Esophagus (tissue), 2 donors: ENCODE measurements around the gene CASTOR1. TPM values are rescaled to one million over a fixed set of nuclear protein-coding genes. Genes with fewer than 3 reads are reported as not detected.

Experiments used
- H3K27ac ChIP-seq, 2 donors: one replicate each; pipeline ENCODE4 v1.5.1; 2013; ENCODE audit warnings: low read depth in 2 of 2, mild to moderate bottlenecking in 2 of 2, inconsistent platforms in 1 of 2, low read length in 1 of 2, moderate library complexity in 1 of 2
- H3K27me3 ChIP-seq, 2 donors: one replicate each; pipeline ENCODE4 v1.6.1; 2013; ENCODE audit warnings: low read length in 2 of 2, control low read depth in 1 of 2, mild to moderate bottlenecking in 1 of 2; ENCODE audit not compliant: insufficient read depth in 2 of 2, control insufficient read depth in 1 of 2
- H3K36me3 ChIP-seq, 2 donors: one replicate each; pipeline ENCODE4 v1.6.1; 2013; ENCODE audit warnings: low read length in 1 of 2; ENCODE audit not compliant: control insufficient read depth in 2 of 2, insufficient read depth in 2 of 2
- H3K4me1 ChIP-seq, 2 donors: one replicate each; pipeline ENCODE4 v1.6.1; 2013; ENCODE audit warnings: low read length in 1 of 2; ENCODE audit not compliant: control insufficient read depth in 2 of 2, insufficient read depth in 2 of 2
- H3K4me3 ChIP-seq, 2 donors: one replicate each; pipeline ENCODE4 v1.5.1; 2013; ENCODE audit warnings: low read length in 2 of 2, mild to moderate bottlenecking in 2 of 2, low read depth in 1 of 2, moderate library complexity in 1 of 2
- H3K9me3 ChIP-seq, 2 donors: one replicate each; pipeline ENCODE4 v1.6.1; 2013; ENCODE audit warnings: mild to moderate bottlenecking in 2 of 2, low read depth in 1 of 2, low read length in 1 of 2, moderate library complexity in 1 of 2; ENCODE audit not compliant: control insufficient read depth in 2 of 2, insufficient read depth in 1 of 2
- WGBS, 2 donors: extraction: QIAGEN DNeasy Blood & Tissue Kit; methylation state at CpG; one replicate each; pipeline ENCODE4 v1.1.7; 2013; 5-methylcytosine and 5-hydroxymethylcytosine counted together
- polyA plus RNA-seq, 2 donors: library from polyadenylated mRNA; stranded (reverse); fragments of 200-250 nt; gene quantifications; one replicate each; pipeline ENCODE4 v1.2.3, GENCODE V29; 2013
- donor health status: healthy with polysubstance abuse.
- donor health status: Bipolar disorder and iron deficiency.

CASTOR1 gene
- polyA plus RNA-seq, 2 donors = 29.7 to 39.3 TPM

- Histone ChIP-seq H3K36me3 (no peaks in the 10 kb centered on the region), H3K4me1 (peaks cover 0 to 5% of the 10 kb centered on the region in 2 donors), H3K9me3 (no peaks in the 10 kb centered on the region), H3K4me3 (no peak overlapping the region), H3K27me3 (no peaks in the 10 kb centered on the region), H3K27ac (no peak overlapping the region)
- 79 to 83% methylated on average over 16 of the region's 16 CpGs for WGBS, 2 donors
Measured at GRCh38 chr22:30270832-30271231, 18.5 kb downstream of the CASTOR1 start.

DNA sequence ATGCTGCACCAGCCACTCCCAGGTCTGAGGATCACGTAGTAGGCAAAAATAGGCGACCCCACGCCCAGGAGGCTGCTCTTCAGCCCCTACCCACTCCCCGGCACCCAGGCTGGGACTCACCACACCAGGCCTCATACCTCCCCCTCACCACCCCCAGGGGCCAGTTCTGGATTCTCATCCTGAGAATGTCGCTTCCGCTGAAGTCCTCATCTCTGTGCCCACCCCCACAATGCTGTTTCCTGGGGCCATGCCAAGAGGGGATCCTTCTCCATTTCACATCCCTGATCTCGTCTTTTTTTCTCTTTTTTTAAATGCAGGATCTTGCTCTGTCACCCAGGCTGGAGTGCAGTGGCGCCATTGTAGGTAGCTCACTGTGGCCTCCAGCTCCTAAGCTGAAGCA, 21.0 kb downstream of the CASTOR1 start:
- Histone ChIP-seq H3K27me3 (no peaks in the 10 kb centered on the region), H3K9me3 (no peaks in the 10 kb centered on the region), H3K36me3 (no peaks in the 10 kb centered on the region), H3K4me3 (no peak overlapping the region), H3K4me1 (peaks cover 0 to 1% of the 10 kb centered on the region in 2 donors), H3K27ac (no peak overlapping the region)
- WGBS, 2 donors = 88 to 90% methylated on average over 8 of the region's 8 CpGs

DNA sequence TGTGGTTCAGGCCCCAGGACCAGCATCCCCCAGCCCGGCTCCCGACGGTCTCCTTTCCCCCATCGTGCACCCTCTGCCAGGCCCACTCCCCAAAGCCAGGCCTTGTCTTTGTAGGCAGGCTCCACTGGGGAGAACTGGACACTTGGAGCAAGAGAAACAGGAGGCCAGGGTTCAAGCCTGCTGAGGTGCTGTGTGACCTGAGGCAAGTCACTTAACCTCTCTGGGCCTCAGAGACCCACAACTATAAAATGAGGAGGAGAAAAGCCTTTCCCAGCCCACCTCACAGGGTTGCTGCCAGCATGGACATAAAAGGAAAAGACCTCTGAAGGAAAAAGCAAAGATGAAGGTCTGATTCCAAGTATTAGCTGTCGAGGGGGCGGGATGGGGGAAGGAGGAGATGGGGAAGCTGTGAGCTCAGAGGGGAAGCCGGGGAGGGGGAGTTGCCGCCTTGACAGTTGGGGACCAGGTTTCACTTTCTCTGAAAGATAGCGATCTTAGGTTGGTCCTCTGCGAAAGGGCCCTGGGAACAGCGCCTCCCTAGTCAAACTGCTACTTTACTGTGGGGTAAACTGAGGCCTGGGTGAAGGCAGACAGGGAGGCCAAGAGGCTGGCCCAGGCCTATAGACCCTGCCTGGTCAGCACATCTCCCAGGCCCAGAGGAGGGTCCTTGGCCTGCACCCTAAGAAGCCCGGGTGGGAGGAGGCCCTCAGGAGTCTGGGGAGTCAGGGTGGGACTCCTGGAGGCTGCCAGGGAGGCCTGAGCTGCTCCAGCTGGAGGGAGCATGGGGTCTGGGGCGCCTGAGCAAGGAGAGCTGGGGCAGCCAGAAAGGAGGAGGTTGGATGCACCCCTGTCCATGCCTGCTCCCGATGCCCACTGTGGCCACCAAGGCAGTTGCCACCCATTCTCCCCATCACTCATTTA, 21.7 kb downstream of the CASTOR1 start:
- WGBS, 2 donors = 73 to 77% methylated on average over 14 of the region's 14 CpGs
- H3K4me3 ChIP-seq = no peak overlapping the region

GRCh38 chr22:30266445-30267381, 22.6 kb downstream of the CASTOR1 start, which contains the start of gene OSM:
OSM (minus strand) TSS chr22:30266851; CDS start chr22:30266799, 52 bp downstream.
- Histone ChIP-seq H3K4me3 (peak within 1 kb of the TSS in 1 of 2 donors; percentile 18), H3K27ac (peak within 1 kb of the TSS; percentile 11 to 19), H3K27me3 (no peaks in the 10 kb centered on the region), H3K36me3 (no peaks in the 10 kb centered on the region), H3K4me1 (peaks cover 0 to 11% of the 10 kb centered on the region in 2 donors), H3K9me3 (no peaks in the 10 kb centered on the region)
- 58 to 63% methylated on average over 35 of the region's 35 CpGs for WGBS, 2 donors

More for the DNA sequence above, 21.7 kb downstream of the CASTOR1 start:
- Histone ChIP-seq H3K27me3 (no peaks in the 10 kb centered on the region), H3K27ac (peak overlapping the region; percentile 11 to 19), H3K4me1 (peaks cover 0 to 4% of the 10 kb centered on the region in 2 donors), H3K9me3 (no peaks in the 10 kb centered on the region), H3K36me3 (no peaks in the 10 kb centered on the region)

DNA sequence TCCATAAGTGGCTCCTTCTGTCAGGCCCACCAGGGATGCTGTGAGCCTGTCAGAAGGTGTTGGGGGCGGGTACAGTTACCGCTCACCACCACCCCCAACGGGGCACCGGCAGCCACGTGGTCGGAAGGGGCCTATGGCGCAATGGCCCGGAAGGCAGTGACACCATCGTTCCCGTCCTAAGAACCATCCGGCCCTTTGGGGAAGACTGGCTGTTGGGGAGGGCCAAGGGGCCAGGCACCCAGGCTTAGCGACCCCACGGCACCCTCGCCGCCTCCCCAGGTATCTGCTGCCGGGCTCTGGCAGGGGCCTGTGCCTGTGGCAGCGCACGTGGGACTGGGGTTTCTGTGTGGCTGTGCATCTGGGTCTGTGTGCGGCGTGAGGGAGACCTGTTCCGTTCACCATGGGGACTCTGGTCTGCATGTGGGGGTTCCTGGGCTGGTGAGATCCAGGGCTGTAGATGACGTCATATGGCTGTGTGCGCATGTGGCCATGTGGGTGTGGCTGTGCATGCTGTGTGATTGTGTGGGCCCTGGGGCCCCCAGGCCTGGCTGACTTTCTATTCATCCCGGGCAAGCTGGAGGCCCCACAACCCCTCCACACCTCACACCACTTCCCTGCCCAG, 23.4 kb downstream of the CASTOR1 start:
- H3K36me3 ChIP-seq = no peaks in the 10 kb centered on the region
- H3K4me3 ChIP-seq = peak overlapping the region in 1 of 2 donors; percentile 18
- peaks cover 0 to 11% of the 10 kb centered on the region in 2 donors for H3K4me1 ChIP-seq
- no peaks in the 10 kb centered on the region for H3K9me3 ChIP-seq
- H3K27me3 ChIP-seq = no peaks in the 10 kb centered on the region
- H3K27ac ChIP-seq = peak overlapping the region; percentile 11 to 18
- 65 to 75% methylated on average over 24 of the region's 24 CpGs for WGBS, 2 donors

DNA sequence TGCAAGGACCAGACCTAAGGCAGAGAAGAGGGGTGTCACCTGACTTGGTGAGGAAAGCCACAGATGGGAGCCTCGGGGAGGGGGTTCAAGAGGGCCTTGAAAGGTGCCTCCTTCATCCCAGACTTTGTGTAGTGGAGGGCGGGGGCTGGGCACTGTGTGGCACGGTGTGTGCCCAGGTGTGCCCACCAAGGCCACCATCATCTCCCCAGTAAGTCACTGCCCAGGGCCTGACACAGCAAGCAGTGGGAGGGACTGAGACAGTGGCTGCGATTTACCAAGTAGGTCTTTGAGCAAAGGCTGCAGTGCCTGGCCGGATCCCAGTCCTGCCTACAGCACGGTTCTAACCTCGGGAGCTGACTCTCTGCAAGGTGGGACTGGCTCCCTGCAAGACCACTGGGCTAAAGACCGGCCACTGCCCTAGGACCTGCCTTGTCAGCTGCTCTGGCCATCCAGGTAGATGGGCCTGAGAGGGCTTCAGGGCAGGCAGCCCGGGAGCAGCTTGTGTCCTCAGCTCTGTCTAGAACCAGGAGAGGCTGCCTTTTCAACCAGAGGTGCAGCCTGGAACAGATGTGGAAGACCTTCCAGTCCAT, 24.1 kb downstream of the CASTOR1 start:
- Histone ChIP-seq H3K4me3 (no peak overlapping the region), H3K27ac (no peak overlapping the region), H3K36me3 (no peaks in the 10 kb centered on the region), H3K27me3 (no peaks in the 10 kb centered on the region), H3K4me1 (peaks cover 0 to 11% of the 10 kb centered on the region in 2 donors), H3K9me3 (no peaks in the 10 kb centered on the region)
- 80 to 88% methylated on average over 9 of the region's 9 CpGs for WGBS, 2 donors

- no peak overlapping the region for H3K4me3 ChIP-seq
- no peak overlapping the region for H3K27ac ChIP-seq
- 87 to 91% methylated on average over 17 of the region's 17 CpGs for WGBS, 2 donors
- no peaks in the 10 kb centered on the region for H3K9me3 ChIP-seq
- H3K4me1 ChIP-seq = peaks cover 0 to 11% of the 10 kb centered on the region in 2 donors
- no peaks in the 10 kb centered on the region for H3K36me3 ChIP-seq
- no peaks in the 10 kb centered on the region for H3K27me3 ChIP-seq
Measured at GRCh38 chr22:30263883-30264282, 25.4 kb downstream of the CASTOR1 start.

GRCh38 chr22:30262917-30263741, 26.2 kb downstream of the CASTOR1 start:
- H3K4me1 ChIP-seq = peaks cover 0 to 11% of the 10 kb centered on the region in 2 donors
- H3K9me3 ChIP-seq = no peaks in the 10 kb centered on the region
- no peaks in the 10 kb centered on the region for H3K36me3 ChIP-seq
- H3K27me3 ChIP-seq = no peaks in the 10 kb centered on the region
- 27% methylated on average over 27 of the region's 27 CpGs for WGBS, 2 donors
- no peak overlapping the region for H3K27ac ChIP-seq
- no peak overlapping the region for H3K4me3 ChIP-seq
